Measurements from ENCODE around the gene CD7. TPM values are rescaled to one million over a fixed set of nuclear protein-coding genes. Genes with fewer than 3 reads are reported as not detected.
A peak's percentile ranks its signal among the peaks of the same experiment; 100 is the strongest.

The CD7 gene
- total RNA-seq, 1 donor from 2014 or later = 7.1 TPM

DNA sequence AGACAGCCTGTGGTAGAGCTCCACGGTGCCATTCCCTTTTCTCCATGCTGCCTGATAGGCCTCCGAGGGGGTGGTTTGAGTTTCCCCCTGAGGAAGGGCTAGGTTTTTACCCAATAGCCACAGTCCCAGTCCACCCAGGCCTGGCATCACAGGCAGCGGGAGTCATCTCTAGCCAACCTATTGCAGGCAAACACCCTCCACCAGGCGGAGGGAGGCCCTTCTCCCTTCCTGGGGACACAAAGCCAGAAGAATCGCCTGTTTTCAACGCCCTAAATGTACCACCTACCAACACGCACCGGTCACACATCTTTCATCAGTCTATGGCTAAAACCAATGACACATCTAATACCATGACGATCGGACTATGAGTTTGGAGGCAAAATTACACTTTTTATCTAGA is 51.3 kb downstream of the CD7 start:
- ATAC-seq (no peak), DNase-seq (peak; percentile 37)
- TF ChIP-seq, protein P1, sequence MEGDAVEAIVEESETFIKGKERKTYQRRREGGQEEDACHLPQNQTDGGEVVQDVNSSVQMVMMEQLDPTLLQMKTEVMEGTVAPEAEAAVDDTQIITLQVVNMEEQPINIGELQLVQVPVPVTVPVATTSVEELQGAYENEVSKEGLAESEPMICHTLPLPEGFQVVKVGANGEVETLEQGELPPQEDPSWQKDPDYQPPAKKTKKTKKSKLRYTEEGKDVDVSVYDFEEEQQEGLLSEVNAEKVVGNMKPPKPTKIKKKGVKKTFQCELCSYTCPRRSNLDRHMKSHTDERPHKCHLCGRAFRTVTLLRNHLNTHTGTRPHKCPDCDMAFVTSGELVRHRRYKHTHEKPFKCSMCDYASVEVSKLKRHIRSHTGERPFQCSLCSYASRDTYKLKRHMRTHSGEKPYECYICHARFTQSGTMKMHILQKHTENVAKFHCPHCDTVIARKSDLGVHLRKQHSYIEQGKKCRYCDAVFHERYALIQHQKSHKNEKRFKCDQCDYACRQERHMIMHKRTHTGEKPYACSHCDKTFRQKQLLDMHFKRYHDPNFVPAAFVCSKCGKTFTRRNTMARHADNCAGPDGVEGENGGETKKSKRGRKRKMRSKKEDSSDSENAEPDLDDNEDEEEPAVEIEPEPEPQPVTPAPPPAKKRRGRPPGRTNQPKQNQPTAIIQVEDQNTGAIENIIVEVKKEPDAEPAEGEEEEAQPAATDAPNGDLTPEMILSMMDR (IDR thresholded peaks at IDR 0.05) = no peak
- Histone ChIP-seq H3K36me3 (peaks cover 94% of the 10 kb centered on the region), H3K27me3 (ENCODE audit: low read depth) (no peaks in the 10 kb centered on the region), H3K9me3 (no peaks in the 10 kb centered on the region), H3K27ac (peak overlapping the region; percentile 88), H3K4me1 (peaks cover 71% of the 10 kb centered on the region), H3K4me3 (no peak overlapping the region)
- intact Hi-C loops (cut with DNase I) = no loop called here

Other genes with a start within 250 kb of the CD7 start
- 302 TPM for gene FASN, start 219.4 kb downstream of the CD7 start, total RNA-seq
- gene CCDC57, start 104.8 kb downstream of the CD7 start, total RNA-seq = 63.4 TPM
- 81.9 TPM for gene SLC16A3, start 88.6 kb downstream of the CD7 start, total RNA-seq
- 146 TPM for gene CSNK1D, start 43.9 kb downstream of the CD7 start, total RNA-seq
- gene SECTM1, start 16.2 kb upstream of the CD7 start, total RNA-seq = 44.5 TPM
- not detected for gene TEX19, start 41.6 kb upstream of the CD7 start, total RNA-seq
- not detected for gene UTS2R, start 54.2 kb upstream of the CD7 start, total RNA-seq
- 60.2 TPM for gene HEXD, start 100.7 kb upstream of the CD7 start, total RNA-seq
- gene OGFOD3, start 101.0 kb upstream of the CD7 start, total RNA-seq = 27.1 TPM
- 132 TPM for gene CYBC1, start 133.1 kb upstream of the CD7 start, total RNA-seq
- 54.9 TPM for gene NARF, start 141.1 kb upstream of the CD7 start, total RNA-seq
- gene FOXK2, start 202.1 kb upstream of the CD7 start, total RNA-seq = 60.1 TPM